ENCODE measurements around the gene PPP1R37. TPM values are rescaled to one million over a fixed set of nuclear protein-coding genes. Genes with fewer than 3 reads are reported as not detected.
"Not testable (repeated sequence)": the region's sequence is repeated elsewhere in the genome, so short reads cannot be mapped to it uniquely, and the experiment has no call there.

The PPP1R37 gene
- total RNA-seq, 1 experiment from 2014 or later: 45.7 TPM

- Mint-ChIP-seq H3K27ac (ENCODE audit: unreplicated experiment) (peak overlapping the region; percentile 6), H3K4me3 (ENCODE audit: low read depth, unreplicated experiment) (no peak overlapping the region)
- CTCF ChIA-PET: interaction anchor here (0.6 to 1.2 kb wide), 2 partner anchors 12 to 194 kb away, joined by 4 to 5 read pairs; partner anchors contain the start of gene PPP1R37
Observed at GRCh38 chr19:45104658-45105349, 11.8 kb downstream of the PPP1R37 start.

GRCh38 chr19:45106363-45106762 is 13.4 kb downstream of the PPP1R37 start:
- peaks cover 55% of the 10 kb centered on the region for H3K4me1 Mint-ChIP-seq (ENCODE audit: low read depth, unreplicated experiment)
- H3K27ac Mint-ChIP-seq (ENCODE audit: unreplicated experiment); CTCF ChIA-PET; intact Hi-C loops (cut with micrococcal nuclease; ENCODE audit: unreplicated experiment); H3K4me3 Mint-ChIP-seq (ENCODE audit: low read depth, unreplicated experiment); H3K27me3 Mint-ChIP-seq (ENCODE audit: unreplicated experiment); BruUV-seq (replicated peaks); DNase-seq; H3K9me3 Mint-ChIP-seq (ENCODE audit: low read depth, unreplicated experiment): not testable (repeated sequence)
- peaks cover 12% of the 10 kb centered on the region for H3K36me3 Mint-ChIP-seq (ENCODE audit: insufficient read depth, unreplicated experiment)

More at GRCh38 chr19:45104658-45105349, 11.8 kb downstream of the PPP1R37 start:
- no peaks in the 10 kb centered on the region for H3K27me3 Mint-ChIP-seq (ENCODE audit: unreplicated experiment)
- BruUV-seq (replicated peaks): no TSS peak
- no peak for DNase-seq
- H3K4me1 Mint-ChIP-seq (ENCODE audit: low read depth, unreplicated experiment): peaks cover 59% of the 10 kb centered on the region
- peaks cover 22% of the 10 kb centered on the region for H3K36me3 Mint-ChIP-seq (ENCODE audit: insufficient read depth, unreplicated experiment)
- no peaks in the 10 kb centered on the region for H3K9me3 Mint-ChIP-seq (ENCODE audit: low read depth, unreplicated experiment)
- intact Hi-C loops (cut with micrococcal nuclease; ENCODE audit: unreplicated experiment): no loop called here
- no peak for TF ChIP-seq CTCF (IDR thresholded peaks at IDR 0.05; ENCODE audit: unreplicated experiment)

- Mint-ChIP-seq H3K27me3 (ENCODE audit: unreplicated experiment) (no peaks in the 10 kb centered on the region), H3K4me3 (ENCODE audit: low read depth, unreplicated experiment) (no peak overlapping the region), H3K27ac (ENCODE audit: unreplicated experiment) (no peak overlapping the region), H3K36me3 (ENCODE audit: insufficient read depth, unreplicated experiment) (peaks cover 11% of the 10 kb centered on the region), H3K4me1 (ENCODE audit: low read depth, unreplicated experiment) (peaks cover 59% of the 10 kb centered on the region), H3K9me3 (ENCODE audit: low read depth, unreplicated experiment) (no peaks in the 10 kb centered on the region)
- intact Hi-C loops (cut with micrococcal nuclease; ENCODE audit: unreplicated experiment): no loop called here
- DNase-seq: no peak
- CTCF ChIA-PET: no interaction called here
- no TSS peak for BruUV-seq (replicated peaks)
- no peak for TF ChIP-seq CTCF (IDR thresholded peaks at IDR 0.05; ENCODE audit: unreplicated experiment)
Observed at GRCh38 chr19:45107621-45108150, 14.7 kb downstream of the PPP1R37 start.

- Mint-ChIP-seq H3K27ac (ENCODE audit: unreplicated experiment) (no peak overlapping the region), H3K36me3 (ENCODE audit: insufficient read depth, unreplicated experiment) (peaks cover 16% of the 10 kb centered on the region), H3K4me3 (ENCODE audit: low read depth, unreplicated experiment) (no peak overlapping the region), H3K4me1 (ENCODE audit: low read depth, unreplicated experiment) (peaks cover 51% of the 10 kb centered on the region), H3K9me3 (ENCODE audit: low read depth, unreplicated experiment) (no peaks in the 10 kb centered on the region), H3K27me3 (ENCODE audit: unreplicated experiment) (no peaks in the 10 kb centered on the region)
- intact Hi-C loops (cut with micrococcal nuclease; ENCODE audit: unreplicated experiment): no loop called here
- CTCF ChIA-PET: no interaction called here
- no TSS peak for BruUV-seq (replicated peaks)
- TF ChIP-seq CTCF (IDR thresholded peaks at IDR 0.05; ENCODE audit: unreplicated experiment): no peak
- no peak for DNase-seq
Observed at GRCh38 chr19:45110851-45111266, 17.9 kb downstream of the PPP1R37 start.

Data from Calu3 (cell line).